Liver (tissue), 9 donors: ENCODE measurements around the gene ABCC1. TPM values are rescaled to one million over a fixed set of nuclear protein-coding genes. Genes with fewer than 3 reads are reported as not detected.

Experiments
- DNase-seq: peaks from one replicate; pipeline ENCODE4 v3.0.0-alpha.2; 2017; ENCODE audit warnings: low spot score
- H3K27ac ChIP-seq, 2 donors: one replicate each; pipeline ENCODE4 v1.7.0; 2013; ENCODE audit warnings: inconsistent platforms in 2 of 2, low read length in 2 of 2, control low read depth in 1 of 2, low read depth in 1 of 2, mild to moderate bottlenecking in 1 of 2
- H3K27me3 ChIP-seq, 4 donors: one replicate each; pipeline versions ENCODE4 v1.6.1 to v1.7.0; 2013; ENCODE audit warnings: low read length in 3 of 4, inconsistent platforms in 1 of 4, mild to moderate bottlenecking in 1 of 4, moderate library complexity in 1 of 4; ENCODE audit not compliant: control insufficient read depth in 4 of 4, insufficient read depth in 4 of 4
- H3K36me3 ChIP-seq, 4 donors: one replicate each; pipeline versions ENCODE4 v1.6.1 to v1.7.0; 2013; ENCODE audit warnings: low read length in 3 of 4, mild to moderate bottlenecking in 3 of 4, low read depth in 1 of 4, moderate library complexity in 1 of 4; ENCODE audit not compliant: control insufficient read depth in 4 of 4, insufficient read depth in 3 of 4
- H3K4me1 ChIP-seq, 4 donors: one replicate each; pipeline versions ENCODE4 v1.6.1 to v1.7.0; 2013; ENCODE audit warnings: low read length in 3 of 4, mild to moderate bottlenecking in 3 of 4, moderate library complexity in 1 of 4; ENCODE audit not compliant: control insufficient read depth in 4 of 4, insufficient read depth in 4 of 4
- H3K4me3 ChIP-seq, 3 donors: one replicate each; pipeline versions ENCODE4 v1.6.1 to v1.7.0; 2013; ENCODE audit warnings: low read length in 3 of 3, control low read depth in 1 of 3, low read depth in 1 of 3, mild to moderate bottlenecking in 1 of 3
- H3K9ac ChIP-seq, 2 donors: one replicate each; pipeline ENCODE4 v1.7.0; 2013; ENCODE audit warnings: low read length in 2 of 2, mild to moderate bottlenecking in 2 of 2, moderate library complexity in 2 of 2, control low read depth in 1 of 2, low read depth in 1 of 2
- H3K9me3 ChIP-seq, 4 donors: one replicate each; pipeline versions ENCODE4 v1.6.1 to v1.7.0; 2013; ENCODE audit warnings: low read length in 3 of 4; ENCODE audit not compliant: control insufficient read depth in 4 of 4
- CTCF ChIP-seq: fragments of 150-350 bp; IDR thresholded peaks from 2 replicates; pipeline ENCODE4 v1.5.1; 2017; ENCODE audit warnings: improper control_type of control experiment, low read depth, low read length; ENCODE audit not compliant: missing input control
- EGR1 ChIP-seq, 2 donors: IDR thresholded peaks; 2 replicates each; pipeline ENCODE4 v1.6.1; 2016 to 2018; ENCODE audit warnings: antibody characterized with exemption in 2 of 2, low read depth in 2 of 2
- FOXA1 ChIP-seq: IDR thresholded peaks from 2 replicates; pipeline ENCODE4 v1.6.1; 2016; ENCODE audit warnings: antibody characterized with exemption
- FOXA2 ChIP-seq: IDR thresholded peaks from 2 replicates; pipeline ENCODE4 v1.6.1; 2016; ENCODE audit warnings: antibody characterized with exemption
- GABPA ChIP-seq, 2 donors: IDR thresholded peaks in 1 of 2; conservative IDR thresholded peaks in 1 of 2; 2 replicates each; pipeline ENCODE4 v1.6.1; 2016; ENCODE audit warnings: antibody characterized with exemption in 2 of 2, mild to moderate bottlenecking in 1 of 2, moderate library complexity in 1 of 2
- HNF4A ChIP-seq, 2 donors: conservative IDR thresholded peaks; 2 replicates each; pipeline ENCODE4 v1.6.1; 2016; ENCODE audit warnings: antibody characterized with exemption in 2 of 2, mild to moderate bottlenecking in 2 of 2
- HNF4G ChIP-seq: IDR thresholded peaks from 2 replicates; pipeline ENCODE4 v1.6.1; 2016; ENCODE audit warnings: antibody characterized with exemption
- JUND ChIP-seq, 2 donors: IDR thresholded peaks; 2 replicates each; pipeline ENCODE4 v1.6.1; 2016; ENCODE audit warnings: antibody characterized with exemption in 2 of 2
- NR2F2 ChIP-seq: IDR thresholded peaks from 2 replicates; pipeline ENCODE4 v1.6.1; 2016; ENCODE audit warnings: antibody characterized with exemption
- RAD21 ChIP-seq, 2 donors: IDR thresholded peaks; 2 replicates each; pipeline ENCODE4 v1.6.1; 2016; ENCODE audit warnings: antibody characterized with exemption in 2 of 2, mild to moderate bottlenecking in 2 of 2
- RXRA ChIP-seq, 2 donors: IDR thresholded peaks; 2 replicates each; pipeline ENCODE4 v1.6.1; 2017 to 2018; ENCODE audit warnings: antibody characterized with exemption in 2 of 2, mild to moderate bottlenecking in 1 of 2
- SP1 ChIP-seq: IDR thresholded peaks from 2 replicates; pipeline ENCODE4 v1.6.1; 2018; ENCODE audit warnings: antibody characterized with exemption, mild to moderate bottlenecking
- TAF1 ChIP-seq: conservative IDR thresholded peaks from 2 replicates; pipeline ENCODE4 v1.6.1; 2016; ENCODE audit warnings: antibody characterized with exemption, mild to moderate bottlenecking
- YY1 ChIP-seq: IDR thresholded peaks from 2 replicates; pipeline ENCODE4 v1.6.1; 2016; ENCODE audit warnings: antibody characterized with exemption, mild to moderate bottlenecking
- ZBTB33 ChIP-seq: IDR thresholded peaks from 2 replicates; pipeline ENCODE4 v1.6.1; 2016; ENCODE audit warnings: antibody characterized with exemption
- WGBS: extraction: QIAGEN DNeasy Blood & Tissue Kit; methylation state at CpG from one replicate; pipeline ENCODE4 v1.1.7; 2013; 5-methylcytosine and 5-hydroxymethylcytosine counted together
- polyA plus RNA-seq, 2 donors: library from polyadenylated mRNA; stranded (reverse) in 1 of 2; unstranded in 1 of 2; fragments of 200-250 nt in 1 of 2; fragments of >200 nt in 1 of 2; fragmentation: Nextera tagmentation in 1 of 2; extraction: Ambion mirVana in 1 of 2; gene quantifications; one replicate each; pipeline versions ENCODE4 v1.2.1 to v1.2.3, GENCODE V29; 2013 to 2015
- total RNA-seq, 2 donors: library from RNA; depleted of rRNA; stranded (reverse); fragments of >200 nt; gene quantifications; one replicate each; pipeline ENCODE4 v1.2.3, GENCODE V29; 2014
- TF ChIP-seq, protein P1 (sequence below): IDR thresholded peaks from 2 replicates; pipeline ENCODE4 v1.6.1; 2016; ENCODE audit warnings: antibody characterized with exemption
- TF ChIP-seq, protein P2 (sequence below): IDR thresholded peaks from 2 replicates; pipeline ENCODE4 v1.6.1; 2016; ENCODE audit warnings: antibody characterized with exemption
- TF ChIP-seq, protein P3 (sequence below): IDR thresholded peaks from 2 replicates; pipeline ENCODE4 v1.6.1; 2016; ENCODE audit warnings: antibody characterized with exemption, mild to moderate bottlenecking
- donor health status: healthy.
- donor health status: healthy.
- donor health status: healthy.
- donor health status: healthy.
- donor health status: healthy.

ABCC1 gene
- total and polyA plus RNA-seq, 4 donors: 0.85 to 7.7 (median 4.2) TPM

- Histone ChIP-seq H3K4me3 (no peak overlapping the region), H3K36me3 (no peaks in the 10 kb centered on the region), H3K27me3 (no peaks in the 10 kb centered on the region), H3K27ac (no peak overlapping the region), H3K9ac (no peak overlapping the region), H3K9me3 (peaks cover 3 to 11% (median 4%) of the 10 kb centered on the region in 4 donors), H3K4me1 (no peaks in the 10 kb centered on the region)
- WGBS: 64% methylated on average over 5 of the region's 5 CpGs
- TF ChIP-seq CTCF: no peak
- TF ChIP-seq FOXA1: no peak
- TF ChIP-seq YY1: no peak
- TF ChIP-seq FOXA2: no peak
- TF ChIP-seq, protein P1, sequence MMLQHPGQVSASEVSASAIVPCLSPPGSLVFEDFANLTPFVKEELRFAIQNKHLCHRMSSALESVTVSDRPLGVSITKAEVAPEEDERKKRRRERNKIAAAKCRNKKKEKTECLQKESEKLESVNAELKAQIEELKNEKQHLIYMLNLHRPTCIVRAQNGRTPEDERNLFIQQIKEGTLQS: no peak
- TF ChIP-seq SP1: no peak
- TF ChIP-seq NR2F2: no peak
- no peak for TF ChIP-seq TAF1
- TF ChIP-seq HNF4A (conservative IDR thresholded peaks at IDR 0.05): no peak
- TF ChIP-seq RXRA (IDR thresholded peaks at IDR 0.05): no peak
- TF ChIP-seq JUND (IDR thresholded peaks at IDR 0.05): no peak
- no peak for TF ChIP-seq EGR1 (IDR thresholded peaks at IDR 0.05; ENCODE audit: low read depth in 2 of 2)
- TF ChIP-seq HNF4G: no peak
- TF ChIP-seq GABPA (IDR thresholded peaks at IDR 0.05 in 1 of 2, conservative IDR thresholded peaks at IDR 0.05 in 1 of 2): no peak
- TF ChIP-seq, protein P2, sequence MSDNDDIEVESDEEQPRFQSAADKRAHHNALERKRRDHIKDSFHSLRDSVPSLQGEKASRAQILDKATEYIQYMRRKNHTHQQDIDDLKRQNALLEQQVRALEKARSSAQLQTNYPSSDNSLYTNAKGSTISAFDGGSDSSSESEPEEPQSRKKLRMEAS: no peak
- TF ChIP-seq RAD21 (IDR thresholded peaks at IDR 0.05): no peak
- TF ChIP-seq, protein P3, sequence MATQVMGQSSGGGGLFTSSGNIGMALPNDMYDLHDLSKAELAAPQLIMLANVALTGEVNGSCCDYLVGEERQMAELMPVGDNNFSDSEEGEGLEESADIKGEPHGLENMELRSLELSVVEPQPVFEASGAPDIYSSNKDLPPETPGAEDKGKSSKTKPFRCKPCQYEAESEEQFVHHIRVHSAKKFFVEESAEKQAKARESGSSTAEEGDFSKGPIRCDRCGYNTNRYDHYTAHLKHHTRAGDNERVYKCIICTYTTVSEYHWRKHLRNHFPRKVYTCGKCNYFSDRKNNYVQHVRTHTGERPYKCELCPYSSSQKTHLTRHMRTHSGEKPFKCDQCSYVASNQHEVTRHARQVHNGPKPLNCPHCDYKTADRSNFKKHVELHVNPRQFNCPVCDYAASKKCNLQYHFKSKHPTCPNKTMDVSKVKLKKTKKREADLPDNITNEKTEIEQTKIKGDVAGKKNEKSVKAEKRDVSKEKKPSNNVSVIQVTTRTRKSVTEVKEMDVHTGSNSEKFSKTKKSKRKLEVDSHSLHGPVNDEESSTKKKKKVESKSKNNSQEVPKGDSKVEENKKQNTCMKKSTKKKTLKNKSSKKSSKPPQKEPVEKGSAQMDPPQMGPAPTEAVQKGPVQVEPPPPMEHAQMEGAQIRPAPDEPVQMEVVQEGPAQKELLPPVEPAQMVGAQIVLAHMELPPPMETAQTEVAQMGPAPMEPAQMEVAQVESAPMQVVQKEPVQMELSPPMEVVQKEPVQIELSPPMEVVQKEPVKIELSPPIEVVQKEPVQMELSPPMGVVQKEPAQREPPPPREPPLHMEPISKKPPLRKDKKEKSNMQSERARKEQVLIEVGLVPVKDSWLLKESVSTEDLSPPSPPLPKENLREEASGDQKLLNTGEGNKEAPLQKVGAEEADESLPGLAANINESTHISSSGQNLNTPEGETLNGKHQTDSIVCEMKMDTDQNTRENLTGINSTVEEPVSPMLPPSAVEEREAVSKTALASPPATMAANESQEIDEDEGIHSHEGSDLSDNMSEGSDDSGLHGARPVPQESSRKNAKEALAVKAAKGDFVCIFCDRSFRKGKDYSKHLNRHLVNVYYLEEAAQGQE: no peak
- no peak for TF ChIP-seq ZBTB33
- DNase-seq: no peak
These were observed 34.5 kb downstream of the ABCC1 start for GRCh38 chr16:15983898-15984297.
